ENCODE measurements around the gene ARHGAP23. TPM values are rescaled to one million over a fixed set of nuclear protein-coding genes. Genes with fewer than 3 reads are reported as not detected.

The ARHGAP23 gene
- total RNA-seq, 1 experiment from 2014 or later: 19.0 TPM

- BruUV-seq (replicated peaks): no TSS peak
- Histone ChIP-seq H3K27me3 (replicated peaks; ENCODE audit: insufficient read depth, low read depth, low read length, poor library complexity) (no peaks in the 10 kb centered on the region), H3K36me3 (ENCODE audit: insufficient read depth, low read length, poor library complexity, severe bottlenecking) (no peaks in the 10 kb centered on the region), H3K4me1 (ENCODE audit: insufficient read depth, low read length, poor library complexity, severe bottlenecking) (peaks cover 3% of the 10 kb centered on the region), H3K4me3 (ENCODE audit: low read depth, low read length, poor library complexity, severe bottlenecking) (no peak overlapping the region), H3K27ac (ENCODE audit: low read depth, low read length, poor library complexity, severe bottlenecking) (no peak overlapping the region), H3K9me3 (ENCODE audit: low read depth, low read length, poor library complexity, severe bottlenecking) (no peaks in the 10 kb centered on the region)
- intact Hi-C loops (cut with micrococcal nuclease; ENCODE audit: unreplicated experiment): loop anchor here (5.0 kb wide), 1 partner anchor 113 kb away; no protein-coding TSS in a partner anchor
- DNase-seq (ENCODE audit: low spot score): no peak
- CTCF ChIA-PET: no interaction called here
- POLR2A ChIA-PET (ENCODE audit: low non-redundant PET): no interaction called here
- TF ChIP-seq CTCF (conservative IDR thresholded peaks at IDR 0.05; ENCODE audit: low read depth, low read length) (no peak), EZH2 (IDR thresholded peaks at IDR 0.05; ENCODE audit: borderline replicate concordance, low read depth, low read length, poor library complexity, severe bottlenecking) (no peak)
Measured at GRCh38 chr17:38554430-38555350, 126.4 kb downstream of the ARHGAP23 start.

- no peaks in the 10 kb centered on the region for H3K9me3 ChIP-seq (ENCODE audit: low read depth, low read length, poor library complexity, severe bottlenecking)
- no peaks in the 10 kb centered on the region for H3K36me3 ChIP-seq (ENCODE audit: insufficient read depth, low read length, poor library complexity, severe bottlenecking)
- intact Hi-C loops (cut with micrococcal nuclease; ENCODE audit: unreplicated experiment): loop anchor here (5.0 kb wide), 1 partner anchor 111 kb away; no protein-coding TSS in a partner anchor
- no peak overlapping the region for H3K4me3 ChIP-seq (ENCODE audit: low read depth, low read length, poor library complexity, severe bottlenecking)
- CTCF ChIA-PET: no interaction called here
- no peaks in the 10 kb centered on the region for H3K27me3 ChIP-seq (replicated peaks; ENCODE audit: insufficient read depth, low read depth, low read length, poor library complexity)
- BruUV-seq (replicated peaks): no TSS peak
- DNase-seq (ENCODE audit: low spot score): no peak
- POLR2A ChIA-PET (ENCODE audit: low non-redundant PET): no interaction called here
- no peak overlapping the region for H3K27ac ChIP-seq (ENCODE audit: low read depth, low read length, poor library complexity, severe bottlenecking)
- H3K4me1 ChIP-seq (ENCODE audit: insufficient read depth, low read length, poor library complexity, severe bottlenecking): peaks cover 8% of the 10 kb centered on the region
- TF ChIP-seq EZH2 (IDR thresholded peaks at IDR 0.05; ENCODE audit: borderline replicate concordance, low read depth, low read length, poor library complexity, severe bottlenecking): no peak
- no peak for TF ChIP-seq CTCF (conservative IDR thresholded peaks at IDR 0.05; ENCODE audit: low read depth, low read length)
Measured at GRCh38 chr17:38556239-38556638, 128.0 kb downstream of the ARHGAP23 start.

GRCh38 chr17:38557396-38557795, 129.1 kb downstream of the ARHGAP23 start:
- no peak for TF ChIP-seq CTCF (conservative IDR thresholded peaks at IDR 0.05; ENCODE audit: low read depth, low read length)
- no peak for TF ChIP-seq EZH2 (IDR thresholded peaks at IDR 0.05; ENCODE audit: borderline replicate concordance, low read depth, low read length, poor library complexity, severe bottlenecking)
- ChIA-PET CTCF (interaction anchor here (1.0 to 1.9 kb wide), 6 partner anchors 27 to 112 kb away, joined by 4 to 19 read pairs (median 9); partner anchors contain the start of gene SRCIN1), POLR2A (ENCODE audit: low non-redundant PET) (no interaction called here)
- no peaks in the 10 kb centered on the region for H3K36me3 ChIP-seq (ENCODE audit: insufficient read depth, low read length, poor library complexity, severe bottlenecking)
- intact Hi-C loops (cut with micrococcal nuclease; ENCODE audit: unreplicated experiment): loop anchor here (5.0 kb wide), 1 partner anchor 110 kb away; no protein-coding TSS in a partner anchor
- DNase-seq (ENCODE audit: low spot score): no peak
- H3K4me1 ChIP-seq (ENCODE audit: insufficient read depth, low read length, poor library complexity, severe bottlenecking): peaks cover 8% of the 10 kb centered on the region
- no peaks in the 10 kb centered on the region for H3K9me3 ChIP-seq (ENCODE audit: low read depth, low read length, poor library complexity, severe bottlenecking)
- no peaks in the 10 kb centered on the region for H3K27me3 ChIP-seq (replicated peaks; ENCODE audit: insufficient read depth, low read depth, low read length, poor library complexity)
- BruUV-seq (replicated peaks): no TSS peak
- H3K4me3 ChIP-seq (ENCODE audit: low read depth, low read length, poor library complexity, severe bottlenecking): no peak overlapping the region
- no peak overlapping the region for H3K27ac ChIP-seq (ENCODE audit: low read depth, low read length, poor library complexity, severe bottlenecking)

Data from A673 (cell line).